ENCODE measurements around the gene IL4R.
A peak's percentile ranks its signal among the peaks of the same experiment; 100 is the strongest.

Gene IL4R

GRCh38 chr16:27366687-27367460 lies 53.1 kb downstream of the IL4R start:
- TF ChIP-seq CTCF (IDR thresholded peaks at IDR 0.05; ENCODE audit: borderline replicate concordance, insufficient read depth, low read depth, low read length) = no peak
- no peak overlapping the region for H3K4me3 ChIP-seq (ENCODE audit: low read depth, low read length)

- TF ChIP-seq CTCF (IDR thresholded peaks at IDR 0.05; ENCODE audit: borderline replicate concordance, insufficient read depth, low read depth, low read length) = peak; percentile 86
- no peak overlapping the region for H3K4me3 ChIP-seq (ENCODE audit: low read depth, low read length)
Measured at GRCh38 chr16:27367461-27368357, 53.9 kb downstream of the IL4R start.

GRCh38 chr16:27368358-27368722 lies 54.6 kb downstream of the IL4R start:
- no peak overlapping the region for H3K4me3 ChIP-seq (ENCODE audit: low read depth, low read length)

GRCh38 chr16:27369806-27370205 lies 56.0 kb downstream of the IL4R start:
- no peak for TF ChIP-seq CTCF (IDR thresholded peaks at IDR 0.05; ENCODE audit: borderline replicate concordance, insufficient read depth, low read depth, low read length)
- H3K4me3 ChIP-seq (ENCODE audit: low read depth, low read length) = no peak overlapping the region

More at GRCh38 chr16:27368358-27368722, 54.6 kb downstream of the IL4R start:
- TF ChIP-seq CTCF (IDR thresholded peaks at IDR 0.05; ENCODE audit: borderline replicate concordance, insufficient read depth, low read depth, low read length) = no peak

- TF ChIP-seq CTCF (IDR thresholded peaks at IDR 0.05; ENCODE audit: borderline replicate concordance, insufficient read depth, low read depth, low read length) = no peak
- H3K4me3 ChIP-seq (ENCODE audit: low read depth, low read length) = no peak overlapping the region
Measured at GRCh38 chr16:27370318-27370717, 56.5 kb downstream of the IL4R start.

GRCh38 chr16:27373312-27373711 lies 59.5 kb downstream of the IL4R start:
- no peak overlapping the region for H3K4me3 ChIP-seq (ENCODE audit: low read depth, low read length)

More at GRCh38 chr16:27373312-27373711, 59.5 kb downstream of the IL4R start:
- TF ChIP-seq CTCF (IDR thresholded peaks at IDR 0.05; ENCODE audit: borderline replicate concordance, insufficient read depth, low read depth, low read length) = no peak

Data from GM12875 (cell line).